GM12892 (cell line): ENCODE measurements around the gene TMCO6.

Experiments used
- POLR2A ChIP-seq: IDR thresholded peaks from 2 replicates; pipeline ENCODE4 v1.6.1; 2011; ENCODE audit warnings: low read depth, low read length, control low read depth
- POLR2AphosphoS5 ChIP-seq: IDR thresholded peaks from 2 replicates; pipeline ENCODE4 v1.6.1; 2011; ENCODE audit warnings: low read depth, low read length, control low read depth
- TAF1 ChIP-seq: IDR thresholded peaks from 2 replicates; pipeline ENCODE4 v1.6.1; 2011; ENCODE audit warnings: low read depth, mild to moderate bottlenecking, control low read depth, low read length, borderline replicate concordance

- TF ChIP-seq POLR2A (no peak), POLR2AphosphoS5 (no peak), TAF1 (no peak)
These were observed 7.4 kb upstream of the TMCO6 start for GRCh38 chr5:140631831-140632365.
